Measurements from ENCODE around the gene PLVAP.

The PLVAP gene

DNA sequence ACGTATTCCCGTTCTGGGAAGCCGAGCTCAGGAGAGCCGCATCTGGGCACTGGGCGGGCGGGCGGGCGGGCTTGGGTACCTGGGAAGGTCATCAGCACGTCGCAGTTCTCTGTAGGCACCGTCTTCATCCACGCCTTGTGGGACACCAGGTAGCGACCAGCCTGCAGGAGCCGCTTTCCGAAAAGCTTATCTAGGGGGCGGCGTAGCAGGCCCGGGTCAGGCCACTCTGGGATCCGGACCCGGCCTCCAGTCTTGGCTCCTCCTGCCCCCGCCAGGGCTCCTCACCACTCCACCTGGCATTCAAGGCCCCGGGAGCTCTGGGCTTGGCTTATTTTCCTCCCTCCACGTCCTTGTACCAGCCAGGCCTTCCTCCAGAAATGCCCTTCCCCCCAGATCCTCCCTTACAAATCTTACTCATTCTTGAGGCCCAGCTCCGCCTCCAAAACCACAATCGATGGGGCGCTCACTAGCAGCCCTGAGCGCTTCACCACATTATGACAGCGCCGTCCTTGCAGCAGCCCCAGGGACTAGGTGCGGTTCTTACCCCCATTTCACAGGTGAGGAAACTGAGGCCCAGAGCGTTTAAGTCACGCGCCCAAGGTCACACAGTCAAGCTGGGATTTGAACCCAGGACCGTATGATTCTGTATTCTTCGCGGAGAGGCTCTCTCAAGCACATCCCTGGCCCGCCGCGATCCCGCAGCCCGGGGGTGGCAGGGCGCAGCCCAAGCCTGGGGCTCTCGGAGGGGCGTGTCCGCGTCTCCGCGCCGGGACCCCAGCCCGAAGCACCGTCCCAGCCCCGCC is 43.3 kb downstream of the PLVAP start:
- DNase-seq, result peak; percentile 64

GRCh38 chr19:17332677-17333581 is 44.2 kb downstream of the PLVAP start:
- no peak for DNase-seq

DNA sequence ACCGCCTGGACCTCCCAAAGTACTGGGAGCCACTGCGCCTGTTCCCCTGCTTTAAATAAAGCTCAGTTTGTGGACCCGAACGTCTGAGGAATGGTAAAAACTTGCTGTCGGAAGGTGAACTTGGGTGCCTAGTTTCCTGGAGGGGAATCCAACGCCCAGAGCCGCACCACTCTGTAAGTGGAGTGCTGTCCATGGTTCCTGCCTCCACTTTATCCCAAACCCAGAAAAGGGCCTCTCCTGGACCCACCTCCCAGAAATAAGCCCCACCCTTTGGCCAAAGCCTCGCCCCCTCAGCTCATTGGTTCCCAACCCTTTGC is 44.8 kb downstream of the PLVAP start:
- no peak for DNase-seq

- DNase-seq, result no peak
Measured at GRCh38 chr19:17331045-17331558, 46.0 kb downstream of the PLVAP start.

GRCh38 chr19:17330262-17331044 is 46.7 kb downstream of the PLVAP start:
- DNase-seq, result no peak

- no peak for DNase-seq
Measured at GRCh38 chr19:17329366-17330261, 47.5 kb downstream of the PLVAP start.

DNA sequence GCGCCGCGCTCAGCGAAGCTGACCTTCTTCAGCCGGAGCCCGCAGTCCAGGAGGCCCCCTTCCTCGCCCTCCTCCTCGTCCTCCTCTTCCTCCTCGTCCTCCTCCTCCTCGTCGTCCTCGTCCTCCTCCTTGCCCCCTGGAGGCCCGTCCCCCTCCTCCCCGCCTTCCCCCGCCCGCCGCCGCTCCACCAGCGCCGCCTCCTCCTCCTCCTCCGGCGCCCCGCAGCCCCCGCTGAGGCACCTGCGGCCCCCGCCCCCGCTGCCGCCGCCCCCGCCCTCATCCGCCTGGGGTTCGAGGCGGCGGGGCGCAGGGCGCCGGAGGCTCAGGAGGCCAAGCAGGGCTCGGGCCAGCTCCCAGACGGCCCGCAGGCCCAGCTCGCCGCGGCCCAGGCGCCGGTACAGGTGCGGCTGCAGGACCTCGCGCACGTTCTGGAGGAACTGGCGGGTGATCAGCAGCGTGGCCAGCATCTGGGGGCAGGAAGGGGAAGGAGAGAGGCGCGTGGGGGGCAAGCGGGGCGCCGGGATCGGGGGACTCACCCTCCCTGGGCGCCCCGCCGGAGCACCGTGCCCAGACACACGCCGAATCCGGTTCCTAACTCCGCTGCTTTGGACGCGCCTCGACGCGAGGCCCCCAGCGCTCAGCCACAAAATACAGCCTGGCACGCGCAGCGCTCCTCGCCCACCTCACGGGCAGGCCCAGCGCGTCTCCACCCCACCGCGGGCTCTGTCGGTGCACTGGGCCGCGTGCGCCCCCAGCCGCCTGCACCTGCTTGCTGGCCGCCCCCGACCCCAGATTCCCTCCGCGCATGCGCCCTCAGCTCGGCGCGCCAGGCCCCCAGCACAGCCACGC is 48.4 kb downstream of the PLVAP start:
- peak; percentile 48 for DNase-seq

DNA sequence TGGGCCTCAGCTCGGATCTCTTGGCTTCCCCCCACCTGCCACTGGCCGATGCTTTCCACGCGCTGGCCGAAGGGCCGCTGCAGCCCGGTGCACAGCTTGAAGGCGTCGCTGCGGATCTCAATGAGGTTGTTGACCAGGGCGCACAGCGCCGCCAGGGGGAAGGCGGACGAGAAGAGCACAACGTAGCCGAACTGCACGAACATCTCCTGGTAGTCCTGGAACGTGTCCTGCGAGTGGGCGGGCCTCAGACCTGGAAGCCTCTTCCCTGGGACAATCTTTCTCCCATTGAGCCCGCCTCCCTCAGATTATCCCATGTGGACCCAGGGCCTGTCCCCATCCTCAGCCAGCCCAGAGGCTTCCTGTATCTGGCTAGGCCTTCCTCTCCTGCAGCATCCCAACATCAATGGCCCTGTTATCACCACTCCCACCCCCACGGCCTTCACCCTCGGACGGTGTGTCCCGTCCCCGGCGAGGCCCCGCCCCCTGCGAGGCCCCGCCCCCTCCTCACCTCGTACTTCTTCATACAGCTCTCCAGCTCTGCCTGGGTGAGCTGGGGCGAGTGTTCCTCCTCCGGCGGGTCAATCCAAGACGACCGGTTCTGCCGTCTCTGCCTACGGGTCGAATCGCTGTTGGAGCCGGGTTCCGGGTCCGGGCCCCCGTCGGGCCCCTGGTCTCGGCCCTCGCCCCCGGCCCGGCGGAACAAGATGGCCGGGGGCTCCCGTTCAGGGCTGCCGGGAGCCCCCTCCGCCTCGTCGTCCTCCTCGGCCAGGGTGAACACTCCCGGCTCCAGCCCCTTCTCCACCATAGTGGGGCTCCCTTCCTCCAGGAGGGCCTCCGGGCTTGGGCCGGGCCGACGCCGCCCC is 49.3 kb downstream of the PLVAP start:
- peak; percentile 66 for DNase-seq

- DNase-seq, result no peak
Measured at GRCh38 chr19:17327068-17327653, 50.0 kb downstream of the PLVAP start.

- no peak for DNase-seq
Measured at GRCh38 chr19:17326595-17326966, 50.6 kb downstream of the PLVAP start.

DNA sequence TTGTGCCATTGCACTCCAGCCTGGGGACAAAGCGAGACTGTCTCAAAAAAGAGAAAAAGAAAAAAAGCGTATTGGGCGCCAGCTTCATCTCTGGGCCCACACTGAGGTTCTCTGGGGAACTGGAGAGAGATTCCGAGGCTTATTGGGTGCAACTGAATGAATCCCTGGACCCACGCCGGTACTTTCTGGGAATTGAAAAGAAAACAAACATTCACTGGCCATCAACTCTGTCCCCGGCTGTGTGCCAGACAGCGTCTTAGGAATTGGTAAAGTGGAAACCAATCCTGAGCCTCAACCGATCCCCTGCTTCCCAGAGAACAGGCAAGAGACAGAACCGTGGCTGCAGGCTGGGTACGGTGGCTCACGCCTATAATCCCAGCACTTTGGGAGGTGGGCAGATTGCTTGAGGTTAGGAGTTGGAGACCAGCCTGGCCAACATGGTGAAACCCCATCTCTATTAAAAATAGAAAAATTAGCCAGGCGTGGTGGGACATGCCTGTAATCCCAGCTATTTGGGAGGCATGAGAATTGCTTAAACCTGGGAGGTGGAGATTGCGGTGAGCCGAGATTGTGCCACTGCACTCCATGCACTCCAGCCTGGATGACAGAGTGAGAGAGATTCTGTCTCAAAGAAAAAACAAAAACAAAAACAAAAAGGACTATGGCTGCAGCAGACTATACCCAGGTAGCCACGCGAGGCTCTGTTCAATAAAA is 51.1 kb downstream of the PLVAP start:
- DNase-seq, result no peak

DNA sequence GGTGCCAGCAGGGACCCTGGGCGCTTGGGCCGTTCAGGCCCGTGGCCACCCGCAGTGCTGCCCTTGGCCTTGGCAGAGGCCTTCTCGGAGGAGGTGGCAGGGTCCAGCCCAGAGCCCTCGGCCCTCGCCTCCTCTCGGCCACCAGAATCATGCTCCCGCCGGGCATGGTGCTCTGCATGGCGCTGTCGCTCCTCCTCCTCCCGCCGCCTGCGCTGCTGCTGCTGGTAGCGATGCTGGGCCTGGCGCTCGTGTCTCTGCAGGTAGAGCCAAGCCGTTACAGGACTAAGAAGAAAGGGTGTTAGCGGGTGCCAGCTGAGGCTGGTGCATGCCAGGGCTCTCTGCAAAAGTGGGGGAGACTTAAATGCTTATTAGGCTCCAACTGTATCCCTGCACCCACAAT is 52.0 kb downstream of the PLVAP start:
- no peak for DNase-seq

DNA sequence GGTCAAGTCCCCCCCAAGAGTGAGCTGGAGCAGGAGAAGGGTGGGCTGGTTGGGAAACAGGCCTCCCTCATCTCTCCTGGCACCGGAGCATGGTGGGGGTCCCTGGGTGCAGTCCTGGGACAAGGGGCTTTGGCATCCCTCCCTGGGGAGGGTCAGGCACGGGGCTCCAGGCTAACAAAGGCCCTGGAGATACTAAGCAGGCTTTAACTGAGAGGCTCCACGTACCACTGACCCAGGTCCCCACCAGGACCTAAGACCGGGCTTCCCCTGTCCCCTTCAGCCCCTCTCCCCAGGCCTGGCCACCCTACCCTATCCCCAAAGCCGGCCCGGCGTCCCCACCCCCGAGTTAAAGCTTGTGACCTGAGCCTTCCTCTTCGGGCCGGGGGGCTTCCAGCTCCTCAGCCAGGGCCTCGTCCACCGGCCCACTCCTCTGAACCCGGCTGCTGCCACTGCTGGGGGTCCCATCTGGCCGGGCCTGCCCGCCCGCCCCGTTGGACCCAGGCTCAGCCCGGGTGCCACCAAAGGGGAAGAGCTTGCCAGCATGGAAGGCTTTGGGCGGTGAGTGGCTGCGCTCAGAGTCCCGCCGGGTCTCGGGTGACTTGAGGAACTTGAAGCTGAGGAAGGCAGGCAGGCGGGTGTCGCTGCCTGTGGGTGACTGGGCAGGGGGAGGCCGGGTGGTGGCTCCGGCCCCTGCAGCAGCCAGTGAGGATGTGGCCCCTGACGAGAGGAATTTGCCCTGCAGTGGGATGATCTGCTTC is 52.6 kb downstream of the PLVAP start:
- no peak for DNase-seq

DNA sequence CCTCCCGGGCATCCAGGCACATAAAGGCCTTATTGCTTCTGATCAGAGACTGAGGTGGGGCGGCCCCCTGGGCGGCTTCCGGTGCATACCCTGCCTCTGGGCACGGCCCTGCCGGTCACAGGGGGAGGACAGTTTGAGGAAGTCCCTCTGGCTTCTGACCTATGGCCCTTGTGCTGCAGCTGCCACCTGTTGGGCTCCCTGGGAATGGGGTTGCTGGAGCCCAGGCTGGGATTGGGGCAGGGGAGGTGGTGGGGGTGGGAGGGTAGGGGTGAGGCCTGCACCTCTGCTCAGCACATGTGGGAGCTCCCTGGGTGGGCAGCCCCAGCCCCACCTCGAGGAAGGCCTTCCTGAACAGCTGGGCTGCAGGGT is 53.2 kb downstream of the PLVAP start:
- no peak for DNase-seq

- DNase-seq, result no peak
Measured at GRCh38 chr19:17323300-17323963, 53.7 kb downstream of the PLVAP start.

GRCh38 chr19:17322854-17323253 is 54.3 kb downstream of the PLVAP start:
- DNase-seq, result no peak

DNA sequence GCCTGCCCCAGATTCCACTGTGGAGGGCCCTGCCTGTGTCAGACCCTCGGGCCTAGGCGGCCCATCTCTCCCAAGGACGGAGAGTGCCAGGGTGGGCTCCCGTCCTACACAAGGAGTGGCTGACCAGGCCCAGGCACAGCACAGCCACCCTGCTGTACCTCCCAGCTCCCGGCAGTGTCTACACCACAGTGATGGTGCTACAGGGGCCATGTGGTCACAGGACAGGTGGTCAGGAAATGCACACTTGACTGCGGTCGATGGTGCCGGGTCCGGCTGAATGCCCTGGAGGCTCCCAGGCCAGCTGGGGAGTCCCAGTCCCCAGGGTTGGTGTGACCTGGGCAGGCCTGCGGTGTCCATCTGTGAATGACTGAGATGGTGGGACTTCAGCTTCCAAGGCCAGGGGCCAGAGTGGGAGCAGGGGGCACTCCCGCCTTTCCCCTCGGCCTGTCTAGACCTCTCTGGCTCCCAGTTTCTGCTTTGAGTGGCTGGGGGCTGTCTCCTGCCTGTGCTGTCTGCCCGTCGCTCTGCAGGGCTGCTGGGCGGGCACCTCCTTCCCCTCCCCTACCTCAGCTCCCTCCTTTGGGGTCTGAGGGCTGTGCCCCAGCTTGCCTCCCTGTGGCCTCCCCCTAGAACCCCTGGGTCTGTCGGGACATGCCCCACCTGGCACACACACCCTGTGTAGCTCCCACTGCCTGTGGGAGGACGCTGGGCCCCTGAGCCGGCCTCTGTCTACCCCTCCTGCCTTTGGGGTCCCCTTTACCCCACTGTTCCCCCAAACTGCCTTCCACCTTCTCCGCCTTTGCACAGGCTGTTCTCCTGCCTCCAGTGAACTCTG is 55.3 kb downstream of the PLVAP start:
- no peak for DNase-seq

Measured in stimulated activated CD4-positive, alpha-beta T cell treated with anti-CD3 and anti-CD28 coated beads, Interleukin-12 subunit alpha, Interleukin-12 subunit beta, amount 100 ng/mL, for 4 hours (primary cell).